HTR-8/SVneo (cell line): ENCODE measurements around the gene SHE.
"Not testable (repeated sequence)": the region's sequence is repeated elsewhere in the genome, so short reads cannot be mapped to it uniquely, and the experiment has no call there.

ENCODE experiments used
- DNase-seq: peaks from one replicate; pipeline ENCODE4 v3.0.0; 2011; ENCODE audit warnings: low spot score, mixed read lengths; ENCODE audit not compliant: insufficient read length
- FAIRE-seq: peaks from 2 replicates; lab custom pipeline; 2011; peaks lifted over from hg19 to GRCh38; lab: Jason Lieb, UNC

SHE gene

DNA sequence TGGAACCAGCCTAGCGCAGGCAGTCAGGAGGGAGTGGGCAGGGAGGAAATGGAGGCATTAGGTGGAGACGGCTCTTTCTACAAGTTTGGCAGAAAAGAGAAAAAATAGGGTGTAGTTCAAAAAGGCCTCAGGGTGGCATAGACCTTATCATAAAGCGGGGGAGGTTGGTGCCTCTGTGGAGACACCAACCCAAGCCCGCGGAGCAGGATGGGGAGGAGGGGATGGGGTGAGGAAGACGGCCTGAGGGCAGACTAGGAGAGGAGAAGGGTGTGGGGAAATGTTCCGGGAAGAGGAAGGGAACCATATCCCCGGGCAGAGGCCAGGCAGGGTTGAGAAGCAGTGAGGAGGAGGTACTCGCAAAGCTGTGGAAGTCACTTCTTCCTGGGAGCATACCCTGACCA, 17.4 kb upstream of the SHE start:
- no peak for DNase-seq

DNA sequence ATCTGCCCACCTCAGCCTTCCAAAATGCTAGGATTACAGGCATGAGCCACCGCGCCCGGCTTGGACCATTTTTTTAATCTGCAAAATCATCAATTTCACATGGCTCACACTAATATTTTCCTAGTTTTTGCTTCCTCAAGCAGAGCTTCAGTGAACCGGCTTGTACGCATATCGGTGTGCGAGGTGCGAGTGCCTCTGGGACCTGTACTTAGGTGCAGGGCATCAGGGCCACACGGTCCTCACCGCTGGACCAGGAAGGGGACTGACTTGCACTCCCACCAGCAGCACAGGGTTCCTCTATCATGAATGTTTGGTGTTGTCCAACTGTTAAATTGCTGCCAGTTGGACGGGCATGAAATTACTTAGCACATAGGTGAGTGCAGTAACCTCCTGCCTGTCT, 15.4 kb upstream of the SHE start:
- FAIRE-seq (no peak), DNase-seq (no peak)

More for the DNA sequence above, 17.4 kb upstream of the SHE start:
- no peak for FAIRE-seq

DNA sequence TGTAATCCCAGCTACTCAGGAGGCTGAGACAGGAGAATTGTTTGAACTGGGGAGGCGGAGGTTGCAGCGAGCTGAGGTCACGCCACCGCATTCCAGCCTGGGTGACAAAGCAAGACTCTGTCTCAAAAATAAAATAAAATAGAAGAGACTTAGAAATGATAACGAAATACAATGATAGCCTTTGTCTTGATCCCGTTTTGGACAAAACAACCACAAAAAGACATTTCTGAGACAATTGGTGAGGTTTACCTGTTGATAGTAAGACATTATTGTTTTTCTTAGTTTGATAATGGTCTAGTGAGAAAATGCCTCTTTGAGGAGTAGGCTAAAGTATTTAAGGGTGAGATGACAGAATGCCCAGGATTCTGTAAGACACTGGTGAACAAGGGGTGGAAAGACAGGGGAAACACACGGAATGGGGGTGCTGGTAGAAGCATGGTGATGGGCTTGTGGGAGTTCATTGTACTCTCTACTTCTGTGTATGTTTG, 11.9 kb upstream of the SHE start:
- FAIRE-seq, result no peak
- no peak for DNase-seq

DNA sequence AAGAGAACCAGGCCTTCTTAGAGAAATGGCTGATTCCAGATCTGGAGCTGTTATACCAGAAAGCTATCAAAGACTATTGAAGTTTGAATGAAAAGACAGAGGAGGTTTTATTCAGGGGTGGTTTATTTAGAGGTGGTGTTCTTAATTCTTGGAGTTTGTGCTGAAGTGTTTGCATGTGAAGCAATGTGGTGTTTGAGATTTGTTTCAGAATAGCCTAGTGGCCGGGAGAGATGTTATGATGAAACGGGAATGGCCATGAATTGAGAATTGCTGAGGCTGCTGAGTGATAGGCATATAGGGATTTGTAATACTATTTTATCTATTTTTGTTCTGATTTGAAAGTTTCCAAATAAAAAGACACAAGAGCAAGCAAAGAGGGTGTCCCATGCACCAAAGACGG, 10.5 kb upstream of the SHE start:
- no peak for FAIRE-seq
- DNase-seq, result no peak

DNA sequence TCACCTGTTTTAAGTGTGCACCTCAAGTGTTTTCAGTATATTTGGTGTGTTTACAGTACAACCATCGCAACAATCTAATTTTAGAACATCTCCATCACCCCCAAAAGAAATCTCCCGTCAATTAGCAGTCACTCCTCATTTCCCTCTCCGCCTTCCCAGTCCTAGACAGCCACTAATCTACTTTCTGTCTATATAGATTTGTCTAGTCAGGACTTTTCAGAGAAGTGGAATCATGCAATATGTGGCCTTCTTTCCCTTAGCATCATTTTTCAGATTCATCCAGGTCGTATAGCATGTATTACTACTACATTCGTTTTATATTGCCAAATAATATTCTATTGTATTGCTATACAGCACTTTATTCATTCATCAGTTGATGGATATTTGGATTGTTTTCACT, 1.7 kb upstream of the SHE start:
- no peak for FAIRE-seq

DNA sequence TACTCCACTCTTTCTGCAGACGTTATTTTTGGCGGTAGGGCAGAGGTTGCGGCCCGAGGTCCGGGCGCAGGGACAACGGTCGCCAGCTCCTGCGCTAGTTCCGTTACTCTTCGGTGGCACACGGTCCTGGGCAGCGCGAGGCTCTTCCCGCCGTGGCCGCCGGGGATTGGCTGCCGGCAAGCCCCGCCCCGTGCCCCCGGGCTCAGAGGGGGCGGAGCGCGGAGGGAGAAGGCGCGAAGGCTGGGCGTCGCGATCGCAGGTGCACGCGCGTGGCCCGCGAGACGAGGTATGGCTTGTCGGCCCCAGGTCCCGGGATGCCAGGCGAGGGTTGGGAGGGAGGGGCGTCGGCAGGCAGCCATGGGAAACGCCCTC, 518 bp upstream of the SHE start:
- no peak for DNase-seq

More for the DNA sequence above, 1.7 kb upstream of the SHE start:
- DNase-seq, result no peak

DNA sequence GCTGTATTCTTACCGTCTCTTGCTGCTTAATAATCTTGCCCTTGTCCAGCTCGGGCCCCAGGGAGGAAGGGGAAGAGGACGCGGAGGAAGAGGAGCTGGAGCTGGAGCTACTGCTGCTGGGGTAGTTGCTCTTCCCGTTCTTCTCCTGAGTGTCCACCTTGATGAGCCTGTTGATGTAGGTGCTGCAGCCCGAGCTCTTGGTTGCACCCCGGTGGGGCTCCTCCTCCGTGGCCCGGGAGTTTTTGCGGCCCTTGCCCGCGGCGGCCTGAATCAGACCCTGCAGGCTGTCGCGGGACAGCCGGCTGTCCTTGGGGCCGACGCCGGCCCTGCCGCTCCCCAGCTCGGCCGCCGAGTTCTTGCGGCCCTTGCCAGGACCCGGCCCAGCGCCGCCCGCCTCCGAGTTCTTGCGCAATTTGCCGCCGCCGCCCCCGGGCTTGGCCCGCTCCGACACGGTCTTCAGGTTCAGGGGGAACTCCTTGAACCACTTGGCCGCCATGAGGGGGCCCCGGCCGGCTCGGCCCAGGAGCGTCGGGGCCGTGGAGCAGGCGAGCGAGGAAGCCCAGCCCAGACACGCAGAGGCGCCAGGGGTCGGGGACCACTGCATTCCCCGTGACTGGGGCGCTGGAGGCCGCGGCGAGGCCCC, 668 bp downstream of the SHE start:
- no peak for FAIRE-seq
- no peak for DNase-seq

More for the DNA sequence above, 518 bp upstream of the SHE start:
- no peak for FAIRE-seq

DNA sequence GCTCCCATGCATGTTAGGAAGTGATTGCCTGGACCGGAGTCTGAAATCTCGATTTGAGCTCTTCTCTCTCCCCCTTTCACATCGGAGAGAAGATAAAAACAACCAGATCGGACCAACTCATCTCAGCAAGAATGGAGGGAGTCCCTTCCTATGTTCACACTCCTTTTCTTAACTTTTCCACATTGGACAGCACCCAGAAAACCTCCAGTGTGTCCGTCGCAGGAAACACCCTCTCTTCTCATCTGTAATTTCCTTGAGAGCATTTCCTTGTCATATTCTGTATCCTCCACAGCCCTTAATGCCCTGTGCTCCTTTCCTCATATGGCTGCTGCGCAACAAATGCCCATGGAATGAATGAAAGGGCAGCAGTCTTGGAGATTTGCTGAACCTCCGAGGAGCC, 1.7 kb downstream of the SHE start:
- FAIRE-seq, result no peak

DNA sequence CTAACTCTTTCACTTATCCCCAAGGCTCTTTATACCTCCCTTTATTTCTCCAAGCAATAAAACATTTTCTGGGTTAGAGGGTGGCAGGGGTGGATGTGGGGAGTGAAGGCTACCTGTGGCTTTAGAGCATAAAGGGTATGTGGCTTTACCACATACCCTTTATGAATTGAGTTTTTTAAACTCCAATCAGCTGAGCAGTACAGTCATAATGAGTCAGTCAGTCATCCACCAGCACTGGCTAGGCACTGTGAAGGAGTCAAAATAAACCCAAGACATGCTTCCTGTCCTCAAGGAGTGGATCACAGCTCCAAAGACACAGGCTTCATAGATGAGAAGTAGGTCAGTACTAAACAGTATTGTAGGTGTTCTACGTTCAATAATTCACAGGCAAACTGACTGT, 2.8 kb downstream of the SHE start:
- DNase-seq (no peak), FAIRE-seq (no peak)

More for the DNA sequence above, 1.7 kb downstream of the SHE start:
- no peak for DNase-seq

DNA sequence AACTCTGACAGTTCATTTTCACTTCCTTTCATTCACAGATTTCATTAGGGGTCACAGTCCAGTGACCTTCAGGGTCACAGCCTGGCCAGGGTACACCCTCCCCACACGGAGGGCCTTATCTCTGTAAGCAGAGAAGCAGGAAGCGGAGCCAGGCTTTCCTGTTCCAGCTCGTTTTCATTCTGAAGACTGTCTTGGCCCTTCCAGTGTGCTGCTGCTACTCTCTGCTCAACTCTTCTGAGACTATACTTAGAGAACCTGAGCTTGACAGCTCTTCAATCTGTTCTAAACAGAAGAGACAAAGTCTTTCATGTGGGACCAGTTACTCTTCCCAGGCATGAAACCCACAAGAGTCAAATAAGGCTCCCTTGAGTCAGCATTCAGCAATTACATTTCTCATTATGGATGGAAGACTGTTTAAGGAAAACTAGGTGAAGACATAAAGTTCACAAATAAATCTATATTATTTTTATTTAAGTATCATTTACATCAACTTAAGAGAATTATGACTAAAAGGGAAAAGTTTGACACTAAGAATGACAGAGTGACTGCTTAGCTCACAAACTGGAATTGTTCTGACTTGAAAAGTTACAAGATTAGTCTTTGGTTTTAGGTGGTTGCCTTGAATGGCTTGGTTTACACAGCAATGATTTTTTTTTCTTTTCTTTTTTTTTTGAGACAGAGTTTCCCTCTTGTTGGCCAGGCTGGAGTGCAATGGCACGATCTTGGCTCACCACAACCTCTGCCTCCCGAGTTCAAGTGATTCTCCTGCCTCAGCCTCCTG, 5.0 kb downstream of the SHE start:
- no peak for FAIRE-seq
- DNase-seq, result no peak

DNA sequence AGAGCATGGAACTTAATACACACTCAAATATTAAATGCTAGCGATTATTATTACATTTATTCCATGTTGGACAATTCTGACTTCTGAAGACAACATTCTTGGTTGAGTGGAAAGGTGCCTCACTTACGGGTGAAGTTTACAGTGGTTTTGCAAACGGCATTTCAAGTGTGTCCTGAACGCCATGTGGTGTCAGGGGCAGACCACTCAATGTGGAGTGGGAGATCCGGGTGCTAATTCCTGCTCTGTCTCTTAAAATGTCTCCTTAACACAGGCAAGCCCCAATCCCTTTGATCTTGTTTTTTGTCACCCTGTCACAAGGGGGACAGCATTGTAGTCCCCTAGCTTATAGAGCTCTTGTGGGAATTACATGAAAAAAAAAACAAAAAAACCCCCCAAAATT, 5.8 kb downstream of the SHE start:
- no peak for DNase-seq
- FAIRE-seq, result no peak

DNA sequence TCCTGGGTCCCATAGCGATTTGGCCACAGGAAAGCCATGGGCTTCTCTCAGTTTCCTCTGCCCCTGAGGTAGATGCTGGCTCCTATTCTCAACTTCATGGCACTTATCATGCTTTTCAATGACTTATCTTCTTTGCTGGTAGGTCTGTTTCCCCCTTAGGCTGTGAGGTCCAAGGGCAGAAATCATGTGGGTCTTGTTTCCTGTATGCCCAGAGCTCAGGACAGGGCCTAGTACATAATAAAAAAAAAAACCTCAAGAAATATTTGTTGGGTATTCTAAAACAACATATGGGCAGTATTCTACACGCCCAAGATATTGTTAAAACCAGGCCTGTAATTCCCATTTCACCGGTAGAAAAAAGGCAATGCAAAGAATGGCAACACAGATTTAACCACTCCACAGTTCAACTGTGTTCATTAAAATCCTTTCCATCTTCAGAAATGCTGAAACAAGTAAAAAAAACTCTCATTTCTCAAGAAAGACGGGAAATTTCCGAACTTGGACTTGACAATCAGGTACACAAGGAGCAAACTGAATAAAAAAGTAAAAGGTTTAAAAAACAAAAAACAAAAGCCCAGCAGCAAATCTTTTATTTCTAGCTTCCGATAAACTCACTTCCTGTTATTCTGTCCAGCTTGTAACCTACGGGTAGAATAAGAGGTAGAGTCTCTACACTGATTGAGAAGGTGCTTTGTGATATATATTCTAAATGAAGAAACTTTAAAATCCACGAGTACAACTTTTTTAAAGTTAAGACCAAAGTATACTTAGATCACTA, 6.5 kb downstream of the SHE start:
- DNase-seq (no peak), FAIRE-seq (no peak)

DNA sequence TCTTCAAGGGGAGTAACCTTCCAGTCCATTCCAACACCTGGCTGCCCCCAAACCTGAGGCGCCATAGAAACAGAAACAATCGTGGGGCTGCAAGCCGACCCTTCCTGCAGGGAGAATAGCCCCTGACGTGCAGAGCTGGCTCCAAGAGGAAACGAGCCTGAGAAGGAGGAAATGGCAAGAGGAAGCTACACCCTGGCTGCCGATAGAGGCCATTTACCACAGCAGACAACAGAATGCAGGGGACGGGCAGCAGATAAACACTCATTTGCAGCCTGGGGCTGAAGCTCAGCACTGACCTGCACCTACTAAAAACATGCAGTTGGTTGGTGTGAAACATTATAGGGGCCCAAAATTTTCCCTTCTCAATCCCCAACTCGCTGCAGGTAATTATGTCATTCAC, 8.9 kb downstream of the SHE start:
- FAIRE-seq, result no peak
- DNase-seq, result no peak

DNA sequence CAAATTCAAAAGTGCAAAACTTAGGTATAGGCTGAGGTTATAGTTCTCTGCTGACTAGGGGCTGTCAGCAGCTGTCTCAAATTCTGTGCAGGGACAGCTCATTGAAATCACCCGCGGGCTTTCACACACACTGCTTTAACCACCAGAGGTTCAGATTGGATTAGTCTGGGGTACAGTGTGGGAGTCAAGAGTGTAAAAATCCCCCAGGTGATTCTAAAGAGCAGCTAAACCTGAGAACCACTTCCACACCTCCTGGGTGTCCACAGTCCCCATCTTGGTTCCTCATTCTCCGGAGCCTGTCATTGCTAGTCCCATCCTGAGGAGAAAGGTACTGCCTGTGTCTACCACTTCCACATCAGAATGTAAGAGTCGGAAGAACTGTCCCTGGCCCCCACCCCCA, 10.1 kb downstream of the SHE start:
- no peak for FAIRE-seq

DNA sequence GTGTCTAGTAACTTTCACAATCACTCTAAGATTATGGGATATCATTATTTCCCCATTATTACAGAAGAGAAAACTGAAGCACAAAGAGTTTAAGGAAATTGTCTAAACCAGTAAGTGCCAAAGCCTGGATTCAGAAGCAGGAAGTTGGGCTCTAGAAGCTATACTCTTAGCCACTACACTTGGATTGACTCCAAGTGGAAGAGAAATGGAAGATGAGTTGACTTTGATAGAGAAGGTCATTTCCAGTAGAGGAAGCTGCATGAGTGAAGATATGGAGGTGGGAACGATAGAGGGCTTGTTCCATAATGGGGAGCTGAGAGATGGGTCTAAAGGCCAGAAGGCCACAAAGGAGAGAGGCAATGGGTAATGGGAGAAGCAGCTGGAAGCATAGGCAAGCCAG, 11.9 kb downstream of the SHE start:
- DNase-seq (no peak), FAIRE-seq (no peak)

More for the DNA sequence above, 10.1 kb downstream of the SHE start:
- DNase-seq, result no peak

DNA sequence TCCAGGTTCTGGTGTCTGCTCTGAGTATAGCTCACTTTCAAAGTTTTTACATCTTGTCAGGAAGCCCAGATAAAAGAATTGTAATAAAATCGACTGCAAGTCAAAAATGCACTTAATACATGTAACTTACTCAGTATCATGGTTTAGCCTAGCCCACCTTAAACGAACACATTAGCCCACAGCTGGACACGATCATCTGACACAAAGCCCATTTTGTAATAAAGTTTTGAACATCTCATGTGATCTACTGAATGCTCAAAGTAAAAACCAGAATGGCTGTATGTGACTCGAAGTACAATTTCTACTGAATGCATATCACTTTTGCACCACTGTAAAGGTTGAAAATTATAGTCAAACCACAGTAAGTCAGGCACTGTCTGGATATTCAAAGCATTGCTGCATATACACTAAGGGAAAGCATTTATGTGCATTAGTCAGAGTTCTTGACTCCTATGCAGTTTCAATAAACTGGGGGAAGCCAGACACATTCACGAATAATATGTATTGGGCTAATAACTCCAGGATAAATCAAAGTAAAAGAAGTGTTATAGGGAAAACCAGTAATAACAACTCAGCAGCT, 12.4 kb downstream of the SHE start:
- FAIRE-seq (no peak), DNase-seq (no peak)

DNA sequence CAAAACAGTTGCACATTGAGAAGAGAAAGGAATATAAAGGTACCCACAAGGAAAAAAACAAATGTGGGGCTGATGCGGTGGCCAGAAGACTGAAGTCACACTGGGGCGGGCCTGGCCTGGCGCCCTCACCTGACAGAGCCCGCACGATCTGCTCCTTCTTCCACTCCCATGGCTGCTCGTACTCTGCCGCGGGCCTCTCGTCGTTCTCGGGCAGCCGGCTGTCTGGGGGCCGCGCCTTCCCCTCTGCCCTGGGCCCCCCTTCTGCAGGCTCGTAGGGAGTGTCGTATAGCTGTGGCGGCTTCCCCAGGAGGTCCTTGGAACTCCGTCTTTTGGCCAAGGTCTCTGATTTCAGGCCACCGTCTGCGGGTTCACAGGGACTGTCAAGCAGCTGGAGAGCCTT, 13.3 kb downstream of the SHE start:
- DNase-seq (no peak), FAIRE-seq (no peak)

DNA sequence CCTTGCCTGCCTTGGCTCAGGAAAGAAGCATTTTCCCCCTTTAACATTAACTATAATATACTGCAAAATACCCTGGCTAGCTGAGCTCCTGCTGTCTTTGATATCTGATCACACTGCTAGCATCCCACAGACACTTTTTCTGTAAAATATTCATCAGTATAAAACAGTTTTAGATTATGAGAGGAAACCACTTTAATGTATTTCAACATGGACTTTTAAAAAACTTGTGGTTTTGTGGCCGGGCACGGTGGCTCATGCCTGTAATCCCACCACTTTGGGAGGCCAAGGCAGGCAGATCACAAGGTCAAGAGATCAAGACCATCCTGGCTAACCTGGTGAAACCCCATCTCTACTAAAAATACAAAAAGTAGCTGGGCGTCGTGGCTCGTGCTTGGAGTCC, 15.5 kb downstream of the SHE start:
- not testable (repeated sequence) for DNase-seq, FAIRE-seq

DNA sequence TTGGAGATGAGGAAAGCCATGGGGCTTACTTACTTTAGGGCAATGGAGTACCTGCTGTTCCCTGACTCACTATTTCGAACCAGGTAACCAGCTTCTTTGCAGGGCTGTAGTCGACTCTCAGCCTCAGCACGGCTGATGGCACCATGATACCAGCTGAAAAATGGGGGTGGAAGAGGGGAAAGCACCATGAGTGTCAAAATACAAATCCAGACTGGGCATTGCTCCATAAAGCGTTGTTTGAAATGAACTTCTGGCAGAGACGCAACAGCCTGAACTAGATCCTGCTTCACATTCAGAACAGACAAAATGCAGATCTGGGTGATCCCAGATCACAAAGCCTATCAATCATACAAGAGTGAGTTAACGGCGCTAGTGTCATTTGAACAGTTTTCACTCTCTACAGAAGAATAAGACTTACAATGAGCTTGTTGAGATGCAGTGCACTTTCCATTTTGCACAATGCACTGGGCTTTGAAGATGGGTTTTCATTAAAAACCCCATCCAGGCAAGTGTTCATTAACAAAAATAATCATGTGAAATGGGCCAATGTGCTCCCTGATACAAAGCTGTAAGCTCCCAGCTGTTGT, 16.2 kb downstream of the SHE start:
- FAIRE-seq (no peak), DNase-seq (no peak)

DNA sequence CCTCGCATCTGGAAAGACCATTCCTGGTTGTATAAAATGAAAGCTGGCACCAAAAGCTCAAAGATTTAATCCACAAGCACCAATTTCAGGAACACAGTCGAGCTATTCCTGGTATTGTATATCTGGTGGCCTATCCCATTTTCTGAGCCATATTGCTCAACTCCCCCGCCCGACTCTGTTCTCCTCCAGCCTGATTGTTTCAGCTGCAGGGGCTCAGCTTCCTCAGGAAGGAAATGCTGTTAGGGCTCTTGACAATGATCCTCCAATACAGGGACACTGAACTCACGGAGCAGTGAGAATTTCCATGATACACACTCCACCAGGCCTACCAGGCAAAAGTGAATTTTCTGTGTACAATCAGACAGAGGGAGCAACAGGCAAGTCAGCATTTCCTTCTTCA, 17.1 kb downstream of the SHE start:
- DNase-seq (no peak), FAIRE-seq (no peak)
